GM10847 (cell line): ENCODE measurements around the gene PDS5A.

Experiments used
- POLR2A ChIP-seq: IDR thresholded peaks from 2 replicates; pipeline ENCODE4 v1.6.1; 2011; ENCODE audit not compliant: insufficient read length; ENCODE audit errors: extremely low read depth

The PDS5A gene

GRCh38 chr4:39820186-39820585, 157.5 kb downstream of the PDS5A start:
- TF ChIP-seq POLR2A: no peak

GRCh38 chr4:39818646-39819045, 159.1 kb downstream of the PDS5A start:
- TF ChIP-seq POLR2A: no peak

- TF ChIP-seq POLR2A: no peak
Observed at GRCh38 chr4:39814403-39815185, 163.1 kb downstream of the PDS5A start.

GRCh38 chr4:39812500-39812899, 165.2 kb downstream of the PDS5A start:
- TF ChIP-seq POLR2A: no peak

GRCh38 chr4:39808231-39808749, 169.4 kb downstream of the PDS5A start:
- TF ChIP-seq POLR2A: no peak

GRCh38 chr4:39802005-39802404, 175.7 kb downstream of the PDS5A start:
- TF ChIP-seq POLR2A: no peak

- no peak for TF ChIP-seq POLR2A
Observed at GRCh38 chr4:39792529-39792928, 185.2 kb downstream of the PDS5A start.

- TF ChIP-seq POLR2A: no peak
Observed at GRCh38 chr4:39792128-39792527, 185.6 kb downstream of the PDS5A start.

- TF ChIP-seq POLR2A: no peak
Observed at GRCh38 chr4:39786838-39787237, 190.9 kb downstream of the PDS5A start.

- TF ChIP-seq POLR2A: no peak
Observed at GRCh38 chr4:39785083-39785482, 192.6 kb downstream of the PDS5A start.
